Tibial nerve (tissue), 3 donors: ENCODE results near the gene PAEP.

Experiments used
- POLR2A ChIP-seq, 2 donors: fragments of 450-650 bp; IDR thresholded peaks; one replicate each; pipeline ENCODE4 v1.6.1; 2017; ENCODE audit warnings: antibody characterized with exemption in 2 of 2, mild to moderate bottlenecking in 2 of 2, moderate library complexity in 2 of 2
- TF ChIP-seq, protein P1 (sequence below), 5 experiments: fragments of 200-600 bp in 3 of 5; fragments of 450-650 bp in 2 of 5; sonication (generic) in 3 of 5; IDR thresholded peaks; one replicate each; pipeline ENCODE4 v1.5.1; 2016 to 2019; ENCODE audit warnings: antibody characterized with exemption in 5 of 5, mild to moderate bottlenecking in 3 of 5, moderate library complexity in 2 of 5

DNA sequence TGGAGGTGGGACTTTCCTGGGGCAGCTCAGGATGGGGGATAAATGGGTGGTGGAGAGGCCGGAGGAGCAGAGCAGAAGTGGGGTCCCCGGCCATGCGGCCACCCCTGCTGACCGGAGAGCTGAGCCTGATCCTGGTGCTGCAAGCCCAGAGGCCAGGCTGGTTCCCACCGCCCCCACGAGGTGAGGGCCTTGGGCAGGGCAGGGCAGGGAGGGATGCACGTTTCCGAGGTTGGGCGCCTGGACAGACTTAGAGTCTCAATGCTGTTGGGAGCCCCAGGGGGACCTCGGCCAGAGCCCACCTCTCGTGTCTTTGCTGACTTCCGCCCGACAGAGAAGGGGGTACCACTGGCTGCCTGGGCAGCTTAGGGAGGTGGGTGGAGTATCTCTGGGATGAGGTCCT lies 10.1 kb upstream of the PAEP start:
- TF ChIP-seq, protein P1, sequence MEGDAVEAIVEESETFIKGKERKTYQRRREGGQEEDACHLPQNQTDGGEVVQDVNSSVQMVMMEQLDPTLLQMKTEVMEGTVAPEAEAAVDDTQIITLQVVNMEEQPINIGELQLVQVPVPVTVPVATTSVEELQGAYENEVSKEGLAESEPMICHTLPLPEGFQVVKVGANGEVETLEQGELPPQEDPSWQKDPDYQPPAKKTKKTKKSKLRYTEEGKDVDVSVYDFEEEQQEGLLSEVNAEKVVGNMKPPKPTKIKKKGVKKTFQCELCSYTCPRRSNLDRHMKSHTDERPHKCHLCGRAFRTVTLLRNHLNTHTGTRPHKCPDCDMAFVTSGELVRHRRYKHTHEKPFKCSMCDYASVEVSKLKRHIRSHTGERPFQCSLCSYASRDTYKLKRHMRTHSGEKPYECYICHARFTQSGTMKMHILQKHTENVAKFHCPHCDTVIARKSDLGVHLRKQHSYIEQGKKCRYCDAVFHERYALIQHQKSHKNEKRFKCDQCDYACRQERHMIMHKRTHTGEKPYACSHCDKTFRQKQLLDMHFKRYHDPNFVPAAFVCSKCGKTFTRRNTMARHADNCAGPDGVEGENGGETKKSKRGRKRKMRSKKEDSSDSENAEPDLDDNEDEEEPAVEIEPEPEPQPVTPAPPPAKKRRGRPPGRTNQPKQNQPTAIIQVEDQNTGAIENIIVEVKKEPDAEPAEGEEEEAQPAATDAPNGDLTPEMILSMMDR (IDR thresholded peaks at IDR 0.05), result no peak
- TF ChIP-seq POLR2A (IDR thresholded peaks at IDR 0.05), result no peak
